DMS153 (cell line): ENCODE measurements around the gene LINGO3.

Source experiments
- DNase-seq: peaks from one replicate; lab custom pipeline; 2025; lab: John Stamatoyannopoulos, UW

Gene LINGO3

DNA sequence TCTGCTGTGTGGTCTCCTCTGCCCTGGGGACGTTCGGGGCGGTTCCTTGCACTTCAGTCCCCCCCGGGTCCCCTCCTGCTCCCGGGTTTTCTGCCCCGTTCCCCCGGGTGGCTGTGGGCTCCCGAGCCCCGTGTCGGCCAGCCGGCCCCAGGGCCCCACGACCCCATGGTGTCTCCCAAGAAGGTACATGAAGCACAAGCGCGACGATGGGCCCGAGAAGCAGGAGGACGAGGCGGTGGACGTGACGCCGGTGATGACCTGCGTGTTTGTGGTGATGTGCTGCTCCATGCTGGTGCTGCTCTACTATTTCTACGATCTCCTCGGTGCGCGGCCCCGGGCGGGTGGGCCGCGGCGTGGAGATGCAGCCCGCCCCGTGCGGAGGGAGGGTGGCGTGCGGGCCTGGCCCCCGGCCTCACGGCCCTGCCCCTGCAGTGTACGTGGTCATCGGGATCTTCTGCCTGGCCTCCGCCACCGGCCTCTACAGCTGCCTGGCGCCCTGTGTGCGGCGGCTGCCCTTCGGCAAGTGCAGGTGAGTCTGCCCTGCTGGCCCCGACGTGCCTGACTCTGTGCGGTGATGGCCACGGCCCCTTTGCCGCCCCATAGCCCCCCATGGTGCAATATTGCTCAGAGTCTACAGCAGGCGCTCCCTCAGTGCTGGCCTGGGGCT lies 31.8 kb upstream of the LINGO3 start:
- no peak for DNase-seq

DNA sequence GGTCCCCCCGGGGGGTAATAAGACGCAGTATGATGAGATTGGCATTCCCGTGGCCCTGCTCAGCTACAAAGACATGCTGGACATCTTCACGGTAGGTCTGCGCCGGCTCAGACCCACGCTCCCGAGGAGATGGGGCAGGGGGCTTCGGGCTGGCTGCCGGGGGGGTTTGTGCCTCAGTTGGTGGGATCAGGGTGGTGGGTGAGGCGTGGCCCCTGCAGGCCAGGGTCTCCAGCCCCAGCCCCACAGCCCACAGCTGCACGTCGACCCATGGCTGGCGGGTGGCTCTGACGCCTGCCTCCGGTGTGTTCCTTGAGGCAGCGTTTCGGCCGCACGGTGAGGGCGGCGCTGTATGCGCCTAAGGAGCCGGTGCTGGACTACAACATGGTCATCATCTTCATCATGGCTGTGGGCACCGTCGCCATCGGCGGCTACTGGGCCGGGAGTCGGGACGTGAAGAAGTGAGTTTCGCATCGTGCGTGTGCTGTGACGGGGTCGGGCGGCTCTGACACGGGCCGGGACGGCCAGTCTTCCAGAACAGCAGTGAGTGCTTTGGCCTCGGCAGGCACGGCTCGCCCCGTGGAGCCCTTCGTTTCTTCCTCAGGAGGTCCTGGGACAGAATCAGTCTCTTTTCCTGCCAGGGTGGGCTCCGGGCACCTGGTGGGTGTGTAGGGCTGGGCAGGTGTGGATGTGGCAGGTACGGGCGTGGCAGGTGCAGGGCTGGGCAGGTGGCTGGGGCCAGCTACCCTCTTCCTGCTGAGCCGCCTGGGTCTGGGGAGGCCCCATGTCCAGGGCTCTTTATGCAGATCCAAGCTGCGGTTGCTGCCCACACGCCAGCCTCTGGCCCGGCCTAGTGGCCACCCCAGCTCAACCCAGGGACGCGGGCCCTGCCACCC lies 31.0 kb upstream of the LINGO3 start:
- DNase-seq = no peak

DNA sequence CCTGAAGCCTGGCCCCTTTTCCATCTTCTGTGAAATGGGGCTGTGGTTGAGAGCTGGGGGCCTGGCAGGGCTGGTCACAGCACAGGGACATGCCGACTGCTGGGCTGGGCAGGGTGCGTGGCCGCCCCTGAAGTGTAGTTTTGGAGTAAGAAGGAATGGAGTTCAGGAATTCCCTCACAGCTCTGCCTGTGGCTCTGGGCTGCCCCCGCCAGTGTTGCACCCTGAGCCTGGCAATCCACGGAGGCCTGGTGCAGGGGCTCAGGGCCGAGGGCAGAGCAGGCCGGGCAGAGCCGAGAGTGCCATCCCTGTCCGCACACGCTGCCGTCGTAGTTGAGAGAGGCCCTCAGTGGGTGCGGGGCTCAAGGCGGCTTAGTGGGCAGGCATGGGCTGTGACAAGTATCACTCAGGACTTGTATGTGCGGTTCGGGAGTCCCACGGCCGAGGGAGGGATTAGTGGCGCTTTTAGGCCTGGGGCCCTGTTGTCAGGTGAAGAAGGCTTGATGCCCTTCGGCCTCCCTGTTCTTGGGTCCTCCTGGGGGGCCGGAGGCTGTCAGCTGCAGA lies 30.2 kb upstream of the LINGO3 start:
- no peak for DNase-seq

DNA sequence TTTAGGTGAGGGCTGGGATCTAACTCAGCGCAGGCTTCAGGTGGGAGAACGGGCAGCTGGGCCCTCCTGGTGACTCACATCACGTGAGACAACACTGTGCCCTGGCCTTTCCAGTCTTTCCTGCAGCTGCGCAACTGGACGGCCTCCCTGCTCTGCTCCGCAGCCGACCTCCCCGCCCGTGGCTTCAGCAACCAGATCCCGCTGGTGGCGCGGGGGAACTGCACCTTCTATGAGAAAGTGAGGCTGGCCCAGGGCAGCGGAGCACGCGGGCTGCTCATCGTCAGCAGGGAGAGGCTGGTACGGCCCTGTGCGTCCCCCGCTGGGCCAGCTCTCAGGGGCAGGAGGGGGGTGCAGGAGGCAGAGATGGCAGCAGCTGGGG lies 29.4 kb upstream of the LINGO3 start:
- DNase-seq = no peak

DNA sequence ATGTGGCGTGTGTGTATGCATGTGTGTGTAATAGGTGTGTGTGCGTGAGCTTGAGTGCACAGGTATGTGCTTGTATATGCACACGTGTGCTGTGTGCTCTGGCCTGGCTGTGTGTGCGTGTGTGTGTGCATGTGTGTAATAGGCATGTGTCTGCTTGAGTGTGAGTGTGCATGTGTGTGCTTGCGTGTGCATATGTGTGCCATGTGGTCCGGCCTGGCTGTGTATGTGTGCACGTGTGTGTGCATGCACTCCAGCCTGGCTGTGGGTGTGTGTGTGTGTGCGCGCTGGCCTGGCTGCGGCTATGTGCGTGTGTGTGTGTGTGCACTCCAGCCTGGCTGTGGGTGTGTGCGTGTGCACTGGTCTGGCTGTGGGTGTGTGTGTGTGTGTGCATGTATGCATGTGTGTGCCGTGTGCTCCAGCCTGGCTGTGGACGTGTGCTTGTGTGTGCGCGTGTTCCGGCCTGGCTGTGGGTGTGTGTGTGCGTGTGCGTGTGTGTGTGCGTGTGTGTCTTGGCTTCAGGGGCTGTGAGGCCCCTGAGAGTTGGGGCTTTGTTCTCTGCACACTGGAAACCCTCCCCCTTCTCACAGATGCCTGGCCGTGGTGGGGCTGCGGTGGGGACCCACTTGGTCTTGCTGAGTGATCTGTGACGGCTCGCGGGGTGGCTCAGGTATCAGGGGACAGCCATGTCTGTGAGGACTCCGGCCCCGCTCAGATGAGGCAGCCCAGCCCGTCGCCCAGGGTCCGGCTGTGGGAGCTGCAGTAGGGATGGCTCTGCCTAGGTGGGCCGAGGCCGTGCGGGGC lies 28.8 kb upstream of the LINGO3 start:
- DNase-seq = no peak

DNA sequence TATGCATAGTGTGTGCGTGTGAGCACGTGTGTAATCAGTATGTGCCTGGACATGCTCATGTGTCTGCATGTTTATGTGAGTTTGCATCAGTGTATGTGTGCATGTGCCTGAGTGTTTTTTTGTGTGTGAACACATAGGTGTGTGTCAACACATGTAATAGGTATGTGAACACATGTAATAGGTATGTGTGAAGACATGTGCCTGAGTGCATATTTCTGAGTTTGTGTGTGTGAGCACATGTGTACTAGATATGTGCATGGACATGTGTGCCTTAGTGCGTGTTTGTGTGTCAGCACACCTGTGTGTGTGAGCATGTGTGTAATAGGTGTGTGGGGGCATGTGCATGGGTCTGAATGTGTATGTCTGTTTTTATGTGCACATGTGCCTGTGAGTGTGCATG lies 27.9 kb upstream of the LINGO3 start:
- no peak for DNase-seq

DNA sequence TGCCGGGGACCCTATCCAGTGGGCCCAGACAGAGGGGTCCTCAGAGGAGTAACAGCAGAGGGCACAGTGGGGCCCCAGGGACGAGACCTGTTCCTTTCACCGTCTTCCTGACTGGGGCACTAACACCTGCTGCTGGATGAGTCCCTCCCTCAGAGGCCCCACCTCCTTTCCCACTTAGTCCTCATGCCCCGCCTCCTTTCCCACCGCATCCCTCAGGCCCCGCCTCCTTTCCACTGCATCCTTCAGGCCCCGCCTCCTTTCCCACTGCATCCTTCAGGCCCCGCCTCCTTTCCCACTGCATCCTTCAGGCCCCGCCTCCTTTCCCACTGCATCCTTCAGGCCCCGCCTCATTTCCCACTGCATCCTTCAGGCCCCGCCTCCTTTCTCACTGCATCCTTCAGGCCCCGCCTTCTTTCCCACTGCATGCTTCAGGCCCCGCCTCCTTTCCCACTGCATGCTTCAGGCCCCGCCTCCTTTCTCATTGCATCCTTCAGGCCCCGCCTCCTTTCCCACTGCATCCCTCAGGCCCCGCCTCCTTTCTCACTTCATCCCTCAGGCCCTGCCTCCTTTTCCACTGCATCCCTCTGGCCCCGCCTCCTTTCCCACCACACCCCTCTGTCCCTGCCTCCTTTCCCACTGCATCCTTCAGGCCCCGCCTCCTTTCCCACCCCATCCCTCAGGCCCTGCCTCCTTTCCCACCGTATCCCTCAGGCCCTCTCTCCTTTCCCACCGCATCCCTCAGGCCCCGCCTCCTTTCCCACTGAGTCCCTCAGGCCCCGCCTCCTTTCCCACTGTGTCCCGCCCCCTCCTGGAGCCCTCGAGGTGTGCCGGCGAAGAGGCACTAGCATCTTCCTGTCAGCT lies 27.3 kb upstream of the LINGO3 start:
- DNase-seq = no peak

DNA sequence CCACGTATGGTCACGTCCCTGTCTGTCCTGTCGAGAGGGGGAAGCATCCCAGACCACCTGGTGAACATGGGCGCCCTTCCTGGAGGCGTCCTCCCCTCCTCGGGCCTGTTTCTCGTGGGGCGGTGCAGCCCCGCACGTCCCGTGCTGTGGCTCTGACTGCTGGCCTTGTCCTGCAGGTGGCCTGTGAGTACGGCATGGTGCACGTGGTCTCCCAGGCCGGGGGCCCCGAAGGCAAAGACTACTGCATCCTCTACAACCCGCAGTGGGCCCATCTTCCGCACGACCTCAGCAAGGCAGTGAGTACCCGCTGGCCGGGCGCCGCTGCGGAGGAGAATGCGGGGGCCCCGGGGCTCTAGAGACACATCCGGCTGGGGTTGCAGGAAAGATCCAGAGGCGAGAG lies 26.5 kb upstream of the LINGO3 start:
- DNase-seq = no peak

DNA sequence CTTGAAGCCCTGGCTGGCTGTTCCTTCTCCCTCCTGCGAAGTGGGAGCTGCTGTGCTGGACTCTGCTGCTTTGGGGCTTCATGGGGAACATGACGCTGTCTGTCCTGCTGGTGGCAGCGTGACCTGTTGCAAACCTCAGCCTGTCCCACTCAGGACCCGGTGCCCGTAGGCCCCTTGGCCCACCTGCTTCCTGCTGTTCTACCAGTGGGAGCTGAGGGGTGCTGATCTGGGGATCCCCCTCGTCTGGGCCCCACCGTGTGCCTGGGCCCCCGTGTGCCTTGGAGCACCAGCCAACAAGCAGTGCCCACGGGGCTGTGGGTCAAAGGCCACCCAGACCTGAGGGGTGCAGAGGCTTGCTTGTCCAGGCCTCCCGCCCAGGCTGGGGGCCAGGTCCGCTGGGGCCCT lies 25.9 kb upstream of the LINGO3 start:
- DNase-seq = peak; percentile 24

DNA sequence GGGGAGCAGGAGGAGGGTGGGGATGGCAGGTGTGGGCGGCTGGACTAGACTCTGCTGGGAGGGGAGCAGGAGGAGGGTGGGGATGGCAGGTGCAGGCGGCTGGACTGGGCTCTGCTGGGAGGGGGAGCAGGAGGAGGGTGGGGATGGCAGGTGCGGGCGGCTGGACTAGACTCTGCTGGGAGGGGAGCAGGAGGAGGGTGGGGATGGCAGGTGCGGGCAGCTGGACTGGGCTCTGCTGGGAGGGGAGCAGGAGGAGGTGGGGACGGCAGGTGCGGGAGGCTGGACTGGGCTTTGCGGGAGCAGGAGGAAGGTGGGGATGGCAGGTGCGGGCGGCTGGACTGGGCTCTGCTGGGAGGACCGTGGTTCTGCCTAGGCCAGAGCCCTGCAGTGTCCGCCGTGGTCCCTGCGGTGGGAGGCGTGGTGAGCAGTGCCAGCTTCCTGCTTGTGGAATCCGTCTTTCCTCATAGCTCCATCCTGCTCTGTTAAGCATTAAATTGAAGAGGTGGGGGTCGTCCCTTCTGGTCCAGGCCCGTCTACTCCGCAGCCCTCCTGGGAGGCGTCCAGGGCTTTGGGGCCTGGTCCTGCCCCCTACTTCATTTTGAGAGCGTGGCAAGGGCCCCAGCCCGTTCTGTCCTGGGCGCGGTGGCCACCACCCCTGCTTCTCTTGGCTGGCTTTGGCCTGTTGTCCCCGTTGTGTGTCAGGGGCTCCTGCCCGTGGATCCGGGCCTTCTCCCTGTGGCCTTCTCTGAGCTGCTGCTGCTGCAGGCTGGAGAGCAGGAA lies 25.3 kb upstream of the LINGO3 start:
- peak; percentile 77 for DNase-seq

DNA sequence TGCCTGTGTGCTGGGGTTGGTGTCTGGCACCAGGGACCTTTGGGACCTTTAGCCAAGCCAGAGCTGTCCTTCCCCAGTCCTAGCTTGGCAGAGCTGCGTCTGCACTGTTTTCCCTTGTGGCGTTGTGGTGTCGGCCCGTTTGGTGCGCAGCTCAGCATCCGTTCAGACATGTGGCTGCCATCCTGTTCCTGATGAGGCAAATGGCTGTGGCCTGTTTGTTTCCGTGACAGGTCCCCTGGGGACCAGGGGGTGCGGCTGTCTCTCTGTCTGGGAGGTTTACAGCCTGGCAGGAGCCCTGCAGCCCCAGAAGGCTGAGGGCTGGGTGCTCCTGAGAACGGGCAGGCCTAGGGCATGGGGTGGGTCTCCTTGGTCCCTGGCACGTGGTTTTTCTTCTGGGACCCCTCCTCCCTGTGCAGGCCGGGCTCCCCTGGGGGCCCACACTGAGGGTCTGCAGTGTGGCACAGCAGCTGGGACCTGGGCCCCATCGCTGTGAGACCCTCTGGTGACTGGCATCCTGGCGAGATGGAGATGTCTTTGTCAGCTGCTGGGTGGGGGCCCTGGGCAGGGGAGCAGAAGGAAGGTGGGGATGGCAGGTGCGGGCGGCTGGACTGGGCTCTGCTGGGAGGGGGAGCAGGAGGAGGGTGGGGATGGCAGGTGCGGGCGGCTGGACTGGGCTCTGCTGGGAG lies 24.5 kb upstream of the LINGO3 start:
- peak; percentile 88 for DNase-seq

DNA sequence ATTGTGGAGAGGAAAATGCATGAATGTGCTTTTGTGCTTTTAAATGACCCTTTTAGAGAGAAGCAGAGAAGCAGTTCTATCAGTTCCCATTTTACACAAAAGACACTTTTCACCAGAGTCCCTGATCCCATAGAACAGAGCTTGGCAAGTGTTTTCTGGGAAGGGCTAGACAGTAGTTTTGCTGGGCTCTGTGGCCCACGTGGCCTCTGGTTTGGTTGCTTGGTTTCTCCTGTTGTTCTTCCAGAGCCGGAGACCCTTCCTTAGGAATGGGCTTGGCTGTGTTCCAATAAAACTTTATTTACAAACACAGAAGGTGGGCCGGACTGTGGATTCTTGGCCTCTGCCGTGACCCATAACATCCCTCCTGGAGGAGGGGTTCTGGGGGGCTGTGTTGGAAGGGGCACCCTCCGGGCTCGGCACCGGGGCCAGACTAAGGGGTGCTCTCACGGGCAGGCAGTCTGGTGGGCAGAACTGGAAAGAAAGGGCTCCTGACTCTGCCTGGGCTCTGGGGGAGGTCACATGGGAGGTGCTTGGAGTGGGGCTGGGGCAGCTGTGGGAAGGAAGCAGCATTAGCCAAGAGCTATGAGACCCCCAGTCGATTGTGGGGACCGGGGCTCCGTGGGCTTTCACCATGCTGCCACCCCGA lies 23.8 kb upstream of the LINGO3 start:
- DNase-seq = no peak

DNA sequence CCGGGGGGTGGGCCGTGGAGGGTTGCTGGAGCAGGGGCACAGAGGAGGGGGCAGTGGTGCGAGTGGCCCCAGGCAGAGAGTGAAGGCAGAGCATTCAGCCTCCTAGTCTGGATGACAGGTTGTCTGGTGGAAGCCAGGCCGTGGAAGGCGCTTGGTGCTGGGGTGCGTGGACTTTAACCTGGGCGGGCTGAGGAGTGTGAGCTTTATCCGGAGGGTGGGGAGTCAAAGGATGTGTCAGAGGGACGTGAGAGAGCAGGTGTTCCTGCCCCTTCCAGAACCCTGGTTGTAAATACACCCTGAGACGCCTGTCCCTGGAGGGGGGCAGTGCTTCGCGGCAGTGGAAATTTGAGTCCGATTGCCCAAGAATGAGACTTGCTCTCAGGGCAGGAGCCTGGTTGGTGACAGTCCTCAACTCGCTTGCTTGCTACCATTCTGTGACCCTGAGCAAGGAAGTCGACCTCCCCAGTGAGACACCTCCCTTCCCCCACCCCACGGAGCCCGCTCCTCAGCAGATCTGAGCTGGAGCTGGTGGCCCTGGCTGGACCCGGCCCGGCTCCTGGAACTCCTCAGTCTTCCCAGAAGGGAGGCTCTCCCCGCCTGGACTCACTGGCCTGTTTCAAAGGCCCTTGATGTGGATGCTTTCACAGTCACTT lies 22.8 kb upstream of the LINGO3 start:
- DNase-seq = peak; percentile 20

DNA sequence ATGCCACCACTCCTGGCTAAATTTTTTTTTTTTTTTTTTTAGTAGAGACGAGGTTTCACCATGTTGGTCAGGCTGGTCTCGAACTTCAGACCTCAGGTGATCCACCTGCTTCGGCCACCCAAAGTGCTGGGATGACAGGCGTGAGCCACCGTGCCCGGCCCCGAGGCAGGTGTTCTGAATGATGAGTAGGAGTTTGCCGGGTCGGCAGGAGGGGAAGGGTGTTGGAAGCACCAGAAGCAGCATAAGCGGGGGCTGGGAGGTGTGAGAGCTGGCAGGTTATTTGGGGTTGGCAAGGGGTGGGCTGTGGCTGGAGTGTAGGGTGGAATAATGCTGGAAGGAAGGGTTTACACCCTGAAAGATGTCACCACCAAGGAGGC lies 22.3 kb upstream of the LINGO3 start:
- no peak for DNase-seq

DNA sequence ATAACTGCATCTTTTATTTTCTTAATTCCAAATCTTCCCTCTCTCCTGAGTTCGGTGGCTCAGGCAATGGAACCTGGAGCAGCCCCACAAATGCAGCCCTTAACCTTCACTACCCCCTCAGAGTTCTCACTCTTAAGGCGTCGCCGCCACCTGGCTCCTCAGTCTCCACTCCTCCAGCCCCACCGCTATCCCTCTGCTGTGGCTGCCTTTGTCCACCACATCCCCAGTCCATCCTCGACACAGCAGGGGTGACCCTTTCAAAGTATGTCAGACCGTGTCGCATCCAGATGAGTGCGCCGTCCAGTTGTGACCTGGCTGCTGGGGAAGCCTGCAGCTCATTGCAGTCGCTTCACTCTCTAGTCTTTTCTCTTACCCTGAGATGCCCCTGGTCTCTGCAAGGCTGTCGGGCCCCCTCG lies 21.6 kb upstream of the LINGO3 start:
- DNase-seq = no peak

DNA sequence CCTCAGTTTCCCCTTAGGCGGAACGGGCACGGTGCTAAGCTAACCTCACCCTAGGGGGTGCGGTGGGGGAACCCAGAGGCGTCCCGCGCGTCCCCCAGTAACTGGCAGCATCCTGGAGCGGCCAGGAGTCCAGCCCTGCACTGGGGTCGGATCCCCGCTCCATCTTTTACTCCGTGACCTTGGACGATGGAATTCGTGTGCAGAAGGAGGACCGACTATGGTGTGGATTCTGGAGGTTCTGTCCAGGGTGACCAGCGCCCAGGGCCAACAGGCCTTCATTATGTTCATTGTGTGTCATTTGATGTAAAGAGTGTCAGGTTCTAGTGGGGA lies 21.2 kb upstream of the LINGO3 start:
- no peak for DNase-seq

DNA sequence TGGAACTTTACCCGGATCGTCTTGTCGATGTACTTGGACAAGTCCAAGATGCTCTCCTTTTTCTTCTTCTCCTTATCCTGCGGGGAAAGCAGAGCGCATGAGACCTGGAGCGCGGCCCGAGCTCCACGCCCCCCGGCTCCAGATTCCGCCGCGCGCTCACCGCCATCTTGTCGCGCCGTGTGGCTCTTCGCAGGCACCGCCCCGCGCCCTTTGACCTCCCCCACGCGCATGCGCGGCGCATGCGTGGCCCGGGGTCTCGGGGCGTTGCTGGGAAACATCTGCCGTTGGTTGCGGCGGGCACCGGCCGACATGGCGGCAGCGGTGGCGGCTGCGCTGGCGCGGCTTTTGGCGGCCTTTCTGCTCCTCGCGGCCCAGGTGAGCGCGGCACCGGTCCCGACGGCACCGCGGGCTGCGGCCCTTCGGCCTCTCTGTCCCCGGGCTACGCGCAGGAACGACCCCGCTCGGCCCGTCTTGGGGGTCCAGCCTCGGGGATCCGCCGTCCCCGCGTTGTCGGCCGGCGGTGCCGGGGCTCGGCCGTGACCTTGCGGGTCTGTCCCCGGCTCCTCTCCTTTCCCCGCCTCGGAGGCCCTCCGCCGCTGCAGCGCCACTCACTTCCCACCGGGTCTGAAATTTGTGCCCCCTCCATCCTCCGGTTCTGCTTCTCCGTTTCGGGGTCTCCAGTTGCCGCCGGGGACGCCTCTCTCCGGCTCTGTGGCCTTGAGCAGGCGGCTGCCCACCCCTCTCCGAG lies 20.6 kb upstream of the LINGO3 start, which contains the start of the genes LSM7 and SPPL2B:
Gene LSM7, minus strand, starts transcription at position 186 of the 748 bp plus-strand sequence. Its CDS starts 20 bp downstream, at position 166.
Gene SPPL2B, plus strand, starts transcription at position 284 of the 748 bp plus-strand sequence. Its CDS starts 26 bp downstream, at position 310.
- DNase-seq = peak; percentile 80

DNA sequence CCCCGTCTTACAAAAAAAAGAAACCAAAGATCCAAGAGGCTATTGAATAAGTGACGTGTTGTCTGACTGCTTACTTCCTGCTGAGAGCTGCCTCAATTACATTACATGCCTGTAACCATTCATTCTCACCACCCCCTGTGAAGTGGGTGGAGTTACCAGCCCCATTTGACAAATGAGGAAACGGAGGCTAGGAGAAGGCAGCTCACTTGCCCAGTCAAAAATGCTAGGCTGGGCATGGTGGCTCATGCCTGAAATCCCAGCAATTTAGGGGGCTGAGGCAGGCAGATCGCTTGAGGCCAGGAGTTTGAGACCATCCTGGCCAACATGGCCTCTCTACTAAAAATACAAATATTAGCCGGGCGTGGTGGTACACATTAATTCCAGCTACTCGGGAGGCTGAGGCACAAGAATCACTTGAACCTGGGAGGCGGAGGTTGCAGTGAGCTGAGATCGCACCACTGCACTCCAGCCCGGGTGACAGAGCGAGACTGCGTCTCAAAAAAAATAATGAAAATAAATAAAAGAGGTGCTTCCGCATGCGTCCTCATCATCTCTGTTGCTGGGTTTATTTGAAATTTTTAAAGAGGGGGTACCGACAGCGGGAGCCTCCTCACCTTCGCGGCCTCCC lies 19.9 kb upstream of the LINGO3 start:
- peak; percentile 64 for DNase-seq
